Measurements from ENCODE around the gene IGLL5. TPM values are rescaled to one million over a fixed set of nuclear protein-coding genes. Genes with fewer than 3 reads are reported as not detected.

IGLL5 gene
- total RNA-seq, 3 donors from 2014 or later (not counting 1 experiment from before 2014, with no cell fraction given): 0.38 to 124 (median 0.93) TPM

GRCh38 chr22:22933807-22934542 lies 46.4 kb downstream of the IGLL5 start:
- TF ChIP-seq CTCF (IDR thresholded peaks at IDR 0.05): no peak
- intact Hi-C loops (cut with micrococcal nuclease): no loop called here
- no peaks in the 10 kb centered on the region for H3K27me3 Mint-ChIP-seq (ENCODE audit: low read depth in 2 of 2)
- no peak overlapping the region for H3K4me3 ChIP-seq (ENCODE audit: low read length)
- ATAC-seq: no peak
- H3K36me3 ChIP-seq (ENCODE audit: control insufficient read depth, insufficient read depth, low read length): no peaks in the 10 kb centered on the region
- H3K9me3 Mint-ChIP-seq: no peaks in the 10 kb centered on the region
- peaks cover 14 to 45% of the 10 kb centered on the region in 2 donors for H3K4me1 Mint-ChIP-seq
- H3K4me3 Mint-ChIP-seq: no peak overlapping the region
- H3K4me1 ChIP-seq (ENCODE audit: control insufficient read depth, insufficient read depth, low read length): peaks cover 59% of the 10 kb centered on the region
- peak overlapping the region; percentile 76 for H3K27ac ChIP-seq (ENCODE audit: low read length)
- DNase-seq: no peak
- WGBS (ENCODE audit: insufficient coverage): 89% methylated on average over 10 of the region's 10 CpGs
- no peaks in the 10 kb centered on the region for H3K9me3 ChIP-seq (ENCODE audit: control insufficient read depth, insufficient read depth, low read length)
- H3K36me3 Mint-ChIP-seq: no peaks in the 10 kb centered on the region
- H3K27ac Mint-ChIP-seq: peak overlapping the region in 1 of 2 donors; percentile 74
- no peaks in the 10 kb centered on the region for H3K27me3 ChIP-seq (ENCODE audit: control insufficient read depth, insufficient read depth, low read length)

GRCh38 chr22:22934543-22935055 lies 47.0 kb downstream of the IGLL5 start:
- WGBS (ENCODE audit: insufficient coverage): 89% methylated on average over 8 of the region's 11 CpGs

GRCh38 chr22:22935056-22935545 lies 47.5 kb downstream of the IGLL5 start:
- Histone ChIP-seq H3K4me1 (ENCODE audit: control insufficient read depth, insufficient read depth, low read length) (peaks cover 51% of the 10 kb centered on the region), H3K27ac (ENCODE audit: low read length) (peak overlapping the region; percentile 76), H3K9me3 (ENCODE audit: control insufficient read depth, insufficient read depth, low read length) (no peaks in the 10 kb centered on the region), H3K4me3 (ENCODE audit: low read length) (no peak overlapping the region), H3K27me3 (ENCODE audit: control insufficient read depth, insufficient read depth, low read length) (no peaks in the 10 kb centered on the region), H3K36me3 (ENCODE audit: control insufficient read depth, insufficient read depth, low read length) (no peaks in the 10 kb centered on the region)
- Mint-ChIP-seq H3K9me3 (no peaks in the 10 kb centered on the region), H3K27ac (peak overlapping the region in 1 of 2 donors; percentile 16), H3K27me3 (ENCODE audit: low read depth in 2 of 2) (no peaks in the 10 kb centered on the region), H3K4me1 (peaks cover 3 to 33% of the 10 kb centered on the region in 2 donors), H3K36me3 (no peaks in the 10 kb centered on the region), H3K4me3 (no peak overlapping the region)
- WGBS (ENCODE audit: insufficient coverage): 55% methylated on average over 3 of the region's 3 CpGs
- peak in 1 of 3 donors; percentile 2 for ATAC-seq
- no peak for DNase-seq
- intact Hi-C loops (cut with micrococcal nuclease): no loop called here
- no peak for TF ChIP-seq CTCF (IDR thresholded peaks at IDR 0.05)

More at GRCh38 chr22:22934543-22935055, 47.0 kb downstream of the IGLL5 start:
- Mint-ChIP-seq H3K4me1 (peaks cover 7 to 38% of the 10 kb centered on the region in 2 donors), H3K27me3 (ENCODE audit: low read depth in 2 of 2) (no peaks in the 10 kb centered on the region), H3K9me3 (no peaks in the 10 kb centered on the region), H3K36me3 (no peaks in the 10 kb centered on the region), H3K27ac (peak overlapping the region in 1 of 2 donors; percentile 73), H3K4me3 (no peak overlapping the region)
- TF ChIP-seq CTCF (IDR thresholded peaks at IDR 0.05): no peak
- H3K36me3 ChIP-seq (ENCODE audit: control insufficient read depth, insufficient read depth, low read length): no peaks in the 10 kb centered on the region
- intact Hi-C loops (cut with micrococcal nuclease): no loop called here
- no peaks in the 10 kb centered on the region for H3K9me3 ChIP-seq (ENCODE audit: control insufficient read depth, insufficient read depth, low read length)
- peak overlapping the region; percentile 76 for H3K27ac ChIP-seq (ENCODE audit: low read length)
- no peaks in the 10 kb centered on the region for H3K27me3 ChIP-seq (ENCODE audit: control insufficient read depth, insufficient read depth, low read length)
- peaks cover 56% of the 10 kb centered on the region for H3K4me1 ChIP-seq (ENCODE audit: control insufficient read depth, insufficient read depth, low read length)
- no peak overlapping the region for H3K4me3 ChIP-seq (ENCODE audit: low read length)
- DNase-seq (no peak), ATAC-seq (no peak)

All from natural killer cell (primary cell).